H1 (cell line): ENCODE measurements around the gene AKT1. TPM values are rescaled to one million over a fixed set of nuclear protein-coding genes. Genes with fewer than 3 reads are reported as not detected.

ENCODE experiments used
- BCL11A ChIP-seq, 2 experiments: IDR thresholded peaks; one replicate each; pipeline ENCODE4 v1.6.1; 2011; ENCODE audit warnings: low read depth in 2 of 2, low read length in 2 of 2, mild to moderate bottlenecking in 2 of 2
- CBX5 ChIP-seq: fragments of 300-800, 300-1000 bp; sonication (generic); IDR thresholded peaks from 2 replicates; pipeline ENCODE4 v1.7.1; 2016; ENCODE audit warnings: antibody characterized with exemption, low read length, low read depth
- CHD1 ChIP-seq: IDR thresholded peaks from 2 replicates; pipeline ENCODE4 v1.6.1; 2012; ENCODE audit warnings: low read depth, low read length, improper control_type of control experiment
- EGR1 ChIP-seq: IDR thresholded peaks from 2 replicates; pipeline ENCODE4 v1.6.1; 2011; ENCODE audit warnings: low read depth, low read length, borderline replicate concordance
- GTF2F1 ChIP-seq: IDR thresholded peaks from 2 replicates; pipeline ENCODE4 v1.6.1; 2012; ENCODE audit warnings: low read depth, low read length, improper control_type of control experiment, borderline replicate concordance
- KDM1A ChIP-seq: fragments of 200-600, 300-600 bp; sonication (generic); IDR thresholded peaks from 2 replicates; pipeline ENCODE4 v1.7.1; 2016; ENCODE audit warnings: mild to moderate bottlenecking, low read length, borderline replicate concordance
- PHF8 ChIP-seq: fragments of 200-600 bp; sonication (generic); conservative IDR thresholded peaks from 2 replicates; pipeline ENCODE4 v1.7.1; 2012; ENCODE audit warnings: low read depth, mild to moderate bottlenecking, inconsistent platforms, low read length, moderate library complexity
- POU5F1 ChIP-seq: IDR thresholded peaks from 2 replicates; pipeline ENCODE4 v1.6.1; 2011; ENCODE audit warnings: low read depth, mild to moderate bottlenecking, low read length, moderate library complexity
- RAD21 ChIP-seq, 2 experiments: IDR thresholded peaks in 1 of 2; conservative IDR thresholded peaks in 1 of 2; 2 replicates each; pipeline ENCODE4 v1.6.1; 2011; ENCODE audit warnings: low read depth in 2 of 2, low read length in 2 of 2, improper control_type of control experiment in 1 of 2, inconsistent platforms in 1 of 2, mild to moderate bottlenecking in 1 of 2, moderate library complexity in 1 of 2
- RNF2 ChIP-seq: fragments of 200-900, 300-1000 bp; sonication (generic); IDR thresholded peaks from 2 replicates; pipeline ENCODE4 v1.7.1; 2016; ENCODE audit warnings: borderline replicate concordance, low read depth, mild to moderate bottlenecking, antibody characterized with exemption, low read length; ENCODE audit not compliant: poor library complexity, severe bottlenecking; ENCODE audit errors: missing control alignments
- TBP ChIP-seq: IDR thresholded peaks from 2 replicates; pipeline ENCODE4 v1.6.1; 2011; ENCODE audit warnings: low read depth, low read length, improper control_type of control experiment
- polyA plus RNA-seq, 7 experiments: library from polyadenylated mRNA; depleted of rRNA in 3 of 7; stranded (reverse) in 5 of 7; unstranded in 2 of 7; fragments of >200 nt in 5 of 7; fragments of 200-250 nt in 2 of 7; gene quantifications; 1 replicate in 5 of 7; 2 replicates in 1 of 7; 4 replicates in 1 of 7; pipeline versions ENCODE4 v1.2.1 to v1.2.3, GENCODE V29; 2011 to 2013; ENCODE audit warnings: missing spikeins in 2 of 7, mixed read lengths in 2 of 7
- total RNA-seq: library from RNA; stranded (reverse); fragmentation: NEBNext Ultra II Directional; extraction: Animal tissue kit (Norgen Biotek cat#: 25700); gene quantifications from 2 replicates; pipeline ENCODE4 v1.2.1, GENCODE V29; 2021
- TF ChIP-seq, protein P1 (sequence below): IDR thresholded peaks from 2 replicates; pipeline ENCODE4 v1.6.1; 2012; ENCODE audit warnings: inconsistent platforms

The AKT1 gene
- total and polyA plus RNA-seq, 2 of the 8 experiments (the other 6 are each of a cell fraction or from before 2014, with no cell fraction given): 68.1 to 71.5 TPM

DNA sequence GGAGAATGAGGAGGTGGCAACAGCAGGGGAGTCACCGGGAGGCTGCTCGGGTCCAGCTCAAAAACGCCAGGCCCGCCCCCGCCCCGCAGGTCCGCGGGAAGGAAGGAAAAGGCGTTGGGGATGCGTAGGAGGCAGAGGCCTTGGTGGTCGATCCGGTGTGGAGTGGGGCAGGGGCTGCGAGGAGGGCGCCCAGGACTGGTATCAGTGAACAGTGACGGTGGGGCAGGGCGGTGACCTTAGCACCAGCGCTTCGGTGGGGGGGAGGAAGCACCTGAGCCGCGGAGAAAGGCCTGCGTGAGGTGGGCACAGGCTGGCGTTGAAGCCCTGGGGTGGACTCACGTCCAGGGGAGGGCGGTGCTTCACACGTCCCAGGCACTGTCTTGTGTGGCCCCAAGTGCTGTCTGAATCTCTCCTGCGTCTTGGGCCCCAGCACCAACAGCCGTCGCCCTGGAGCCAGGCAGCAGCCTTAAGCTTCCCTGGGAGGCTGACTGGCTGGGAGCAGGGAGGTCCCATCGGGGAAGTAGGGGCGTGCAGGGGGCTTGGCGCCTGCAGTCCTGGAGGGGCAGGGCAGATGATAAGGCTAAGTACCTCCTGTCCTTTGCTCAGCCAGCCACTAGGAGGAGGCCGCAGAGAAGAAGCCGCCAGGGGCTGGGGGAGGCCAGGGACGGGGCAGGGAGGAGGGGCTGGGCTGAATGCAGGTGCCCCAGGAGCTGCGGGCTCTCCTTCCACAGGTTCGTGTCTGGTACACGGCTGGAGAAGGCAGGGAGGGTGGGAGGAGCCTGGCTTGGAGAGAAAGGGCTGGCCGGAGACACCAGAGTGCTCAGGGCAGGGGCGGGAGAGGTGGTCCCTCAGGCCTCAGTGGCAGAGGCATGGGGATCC, 31.9 kb upstream of the AKT1 start (continued):
- 0 out of 2 replicates have a peak, but pooled peaks have one; percentile 27 for TF ChIP-seq PHF8
- TF ChIP-seq GTF2F1: no peak; the same call in 1 of the 2 replicates
- TF ChIP-seq BCL11A (IDR thresholded peaks at IDR 0.05; ENCODE audit: low read depth in 2 of 2, low read length in 2 of 2): no peak
- no peak; the same call in 1 of the 2 replicates for TF ChIP-seq TBP
- TF ChIP-seq CBX5: no peak
- TF ChIP-seq CHD1: no peak
- TF ChIP-seq EGR1: no peak
- TF ChIP-seq, protein P1, sequence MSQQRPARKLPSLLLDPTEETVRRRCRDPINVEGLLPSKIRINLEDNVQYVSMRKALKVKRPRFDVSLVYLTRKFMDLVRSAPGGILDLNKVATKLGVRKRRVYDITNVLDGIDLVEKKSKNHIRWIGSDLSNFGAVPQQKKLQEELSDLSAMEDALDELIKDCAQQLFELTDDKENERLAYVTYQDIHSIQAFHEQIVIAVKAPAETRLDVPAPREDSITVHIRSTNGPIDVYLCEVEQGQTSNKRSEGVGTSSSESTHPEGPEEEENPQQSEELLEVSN: no peak
- TF ChIP-seq RAD21 (IDR thresholded peaks at IDR 0.05 in 1 of 2, conservative IDR thresholded peaks at IDR 0.05 in 1 of 2; ENCODE audit: low read depth in 2 of 2, low read length in 2 of 2): peak; percentile 70 to 79
- TF ChIP-seq KDM1A: no peak
- TF ChIP-seq RNF2: no peak
- TF ChIP-seq POU5F1: no peak
